Psoas muscle (tissue), 8 donors: ENCODE results near the gene HRH1. TPM values are rescaled to one million over a fixed set of nuclear protein-coding genes. Genes with fewer than 3 reads are reported as not detected.

ENCODE experiments used
- ATAC-seq, 4 donors: fragments of 200-7000 bp; cut with Tn5 transposase; one replicate each; pipeline ENCODE4 v1.9.1; 2020; ENCODE audit warnings: moderate library complexity in 3 of 4, mild to moderate bottlenecking in 2 of 4
- DNase-seq, 2 donors: peaks; one replicate each; pipeline ENCODE4 v3.0.0-alpha.2; 2020
- H3K27ac ChIP-seq: fragments of 200-600 bp; one replicate; pipeline ENCODE4 v1.8.0; 2022
- H3K27me3 ChIP-seq, 3 donors: fragments of 200-600 bp in 1 of 3; one replicate each; pipeline versions ENCODE4 v1.6.1 to v1.8.0; 2013 to 2022; ENCODE audit warnings: low read length in 2 of 3, mild to moderate bottlenecking in 2 of 3, moderate library complexity in 1 of 3; ENCODE audit not compliant: insufficient read depth in 3 of 3
- H3K36me3 ChIP-seq, 2 donors: fragments of 200-600 bp in 1 of 2; one replicate each; pipeline versions ENCODE4 v1.6.1 to v1.8.0; 2013 to 2022; ENCODE audit warnings: low read depth in 1 of 2, mild to moderate bottlenecking in 1 of 2, moderate library complexity in 1 of 2; ENCODE audit not compliant: insufficient read depth in 1 of 2
- H3K4me1 ChIP-seq: fragments of 200-600 bp; one replicate; pipeline ENCODE4 v1.8.0; 2022
- H3K4me3 ChIP-seq: fragments of 200-600 bp; one replicate; pipeline ENCODE4 v1.8.0; 2022; ENCODE audit warnings: mild to moderate bottlenecking
- H3K9me3 ChIP-seq: fragments of 200-600 bp; one replicate; pipeline ENCODE4 v1.8.0; 2022
- WGBS, 3 donors: extraction: QIAGEN DNeasy Blood & Tissue Kit; methylation state at CpG; one replicate each; pipeline versions ENCODE4 v1.1.6 to v1.1.7; 2013; 5-methylcytosine and 5-hydroxymethylcytosine counted together
- intact Hi-C, 2 donors: fragments of 100-400 bp; cut with DNase I; formaldehyde crosslinking; loops; one replicate each; pipeline versions ENCODE4 v1.11.0 to v1.14.2; 2022
- polyA plus RNA-seq, 3 donors: library from polyadenylated mRNA; stranded (reverse); fragments of 200-250 nt; gene quantifications; one replicate each; pipeline ENCODE4 v1.2.3, GENCODE V29; 2013
- total RNA-seq, 4 donors: library from RNA; stranded (reverse); fragmentation: NEBNext Ultra II Directional in 2 of 4; extraction: Animal tissue kit (Norgen Biotek cat#: 25700) in 2 of 4; gene quantifications; one replicate each; pipeline versions ENCODE4 v1.2.1 to v1.2.4, GENCODE V29; 2021 to 2023
- TF ChIP-seq, protein P1 (sequence below): fragments of 200-600 bp; IDR thresholded peaks from one replicate; pipeline ENCODE4 v1.8.0; 2022; ENCODE audit warnings: antibody characterized with exemption
- donor health status: healthy with polysubstance abuse.
- donor health status: DM: no; HTN: no; CAD: no; lungs with moderate emphysema.
- donor health status: Bipolar disorder and iron deficiency.
- donor health status: healthy.
- donor health status: DM: yes; HTN: yes; CAD: no.
- donor health status: DM: no; HTN: no; CAD: no.
- donor health status: DM: no; HTN: no; CAD: no.
- donor health status: DM: yes; HTN: yes; CAD: no.

Gene HRH1
- total and polyA plus RNA-seq, 7 donors: 0.29 to 1.5 (median 1.2) TPM

GRCh38 chr3:11302444-11302843, 148.2 kb downstream of the HRH1 start:
- intact Hi-C loops: no loop called here
- no peaks in the 10 kb centered on the region for H3K9me3 ChIP-seq
- no peak for ATAC-seq
- H3K4me1 ChIP-seq: peaks cover 13% of the 10 kb centered on the region
- H3K4me3 ChIP-seq: no peak overlapping the region
- TF ChIP-seq, protein P1, sequence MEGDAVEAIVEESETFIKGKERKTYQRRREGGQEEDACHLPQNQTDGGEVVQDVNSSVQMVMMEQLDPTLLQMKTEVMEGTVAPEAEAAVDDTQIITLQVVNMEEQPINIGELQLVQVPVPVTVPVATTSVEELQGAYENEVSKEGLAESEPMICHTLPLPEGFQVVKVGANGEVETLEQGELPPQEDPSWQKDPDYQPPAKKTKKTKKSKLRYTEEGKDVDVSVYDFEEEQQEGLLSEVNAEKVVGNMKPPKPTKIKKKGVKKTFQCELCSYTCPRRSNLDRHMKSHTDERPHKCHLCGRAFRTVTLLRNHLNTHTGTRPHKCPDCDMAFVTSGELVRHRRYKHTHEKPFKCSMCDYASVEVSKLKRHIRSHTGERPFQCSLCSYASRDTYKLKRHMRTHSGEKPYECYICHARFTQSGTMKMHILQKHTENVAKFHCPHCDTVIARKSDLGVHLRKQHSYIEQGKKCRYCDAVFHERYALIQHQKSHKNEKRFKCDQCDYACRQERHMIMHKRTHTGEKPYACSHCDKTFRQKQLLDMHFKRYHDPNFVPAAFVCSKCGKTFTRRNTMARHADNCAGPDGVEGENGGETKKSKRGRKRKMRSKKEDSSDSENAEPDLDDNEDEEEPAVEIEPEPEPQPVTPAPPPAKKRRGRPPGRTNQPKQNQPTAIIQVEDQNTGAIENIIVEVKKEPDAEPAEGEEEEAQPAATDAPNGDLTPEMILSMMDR: no peak
- no peak overlapping the region for H3K27ac ChIP-seq
- H3K27me3 ChIP-seq: no peaks in the 10 kb centered on the region
- peaks cover 8 to 66% of the 10 kb centered on the region in 2 donors for H3K36me3 ChIP-seq
- no peak for DNase-seq

GRCh38 chr3:11304175-11304574, 149.9 kb downstream of the HRH1 start:
- Histone ChIP-seq H3K4me3 (no peak overlapping the region), H3K9me3 (no peaks in the 10 kb centered on the region), H3K36me3 (peaks cover 13 to 75% of the 10 kb centered on the region in 2 donors), H3K4me1 (peaks cover 13% of the 10 kb centered on the region), H3K27me3 (no peaks in the 10 kb centered on the region), H3K27ac (no peak overlapping the region)
- 94 to 96% (median 95%) methylated on average over 6 of the region's 6 CpGs for WGBS, 3 donors
- TF ChIP-seq, protein P1: no peak
- DNase-seq (no peak), ATAC-seq (no peak)
- intact Hi-C loops: no loop called here

DNA sequence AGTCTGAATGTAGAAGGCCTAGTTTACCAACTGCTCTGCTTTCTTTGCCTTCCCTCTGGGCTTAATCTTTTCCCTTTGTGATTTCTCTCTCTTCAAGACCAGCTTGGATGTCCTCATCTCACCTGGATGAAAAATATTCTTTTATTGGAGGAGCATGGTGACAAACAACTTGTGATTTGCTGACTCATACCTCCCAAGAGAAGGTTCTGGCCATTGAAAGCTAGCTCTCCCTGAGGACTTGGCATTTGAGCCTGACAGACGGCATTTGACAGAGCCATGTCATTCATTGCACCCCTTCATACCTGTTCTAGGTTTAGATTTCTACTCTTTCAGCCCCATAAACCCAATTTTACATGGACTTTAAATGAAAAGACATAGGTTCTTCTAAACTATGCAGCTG, 151.2 kb downstream of the HRH1 start:
- H3K36me3 ChIP-seq: peaks cover 13 to 75% of the 10 kb centered on the region in 2 donors
- peak overlapping the region; percentile 5 for H3K27ac ChIP-seq
- no peaks in the 10 kb centered on the region for H3K9me3 ChIP-seq
- TF ChIP-seq, protein P1: no peak
- DNase-seq: no peak
- 17 to 56% (median 20%) methylated on average over 1 of the region's 1 CpG for WGBS, 3 donors
- ATAC-seq: peak; percentile 32 to 61 (median 40)
- no peaks in the 10 kb centered on the region for H3K27me3 ChIP-seq
- intact Hi-C loops: no loop called here
- H3K4me3 ChIP-seq: no peak overlapping the region
- peaks cover 13% of the 10 kb centered on the region for H3K4me1 ChIP-seq

DNA sequence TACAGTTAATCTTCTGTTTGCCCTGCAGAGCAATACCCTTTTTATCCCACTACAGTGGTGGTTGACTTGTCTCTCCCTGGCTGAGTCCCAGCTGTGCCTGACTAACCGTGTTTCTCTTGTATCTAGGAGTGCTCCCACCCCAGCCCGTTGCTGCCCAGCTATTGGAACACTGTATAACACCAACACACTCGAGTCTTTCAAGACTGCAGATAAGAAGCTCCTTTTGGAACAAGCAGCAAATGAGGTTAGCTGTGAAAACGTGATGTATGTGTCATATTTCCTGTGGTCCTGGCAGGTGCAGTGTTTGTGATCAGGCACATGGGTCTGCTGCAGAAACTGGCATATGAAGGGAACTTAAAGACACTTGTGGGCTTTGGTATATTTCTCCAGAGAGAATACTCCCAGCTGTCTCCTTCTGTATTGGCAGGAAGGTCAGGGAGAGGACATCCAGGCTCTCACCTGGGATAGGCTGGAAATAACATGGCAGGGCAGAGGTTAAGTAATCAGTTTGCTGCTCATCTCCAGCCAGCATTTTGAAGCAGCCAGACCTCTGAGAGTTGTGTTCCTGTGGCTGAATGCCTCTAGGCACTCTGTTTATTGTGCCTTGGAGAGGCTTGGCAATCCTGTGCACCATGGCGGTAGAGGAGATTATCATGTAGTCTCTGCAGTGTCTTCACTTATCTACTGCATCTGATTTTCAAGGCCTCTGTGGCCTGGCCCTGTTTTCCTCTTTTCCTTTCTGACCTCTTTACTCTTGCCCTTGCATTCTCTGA, 152.7 kb downstream of the HRH1 start:
- WGBS, 3 donors: 59 to 70% (median 62%) methylated on average over 5 of the region's 5 CpGs
- peaks cover 13% of the 10 kb centered on the region for H3K4me1 ChIP-seq
- H3K4me3 ChIP-seq: no peak overlapping the region
- DNase-seq (no peak), ATAC-seq (no peak)
- intact Hi-C loops: no loop called here
- H3K36me3 ChIP-seq: peaks cover 13 to 75% of the 10 kb centered on the region in 2 donors
- TF ChIP-seq, protein P1: no peak
- no peaks in the 10 kb centered on the region for H3K9me3 ChIP-seq
- no peaks in the 10 kb centered on the region for H3K27me3 ChIP-seq
- H3K27ac ChIP-seq: peak overlapping the region; percentile 36
